Duodenal mucosa (tissue), 2 donors: Measurements from ENCODE around the gene CLTCL1.

Experiments
- H3K27ac ChIP-seq: one replicate; pipeline ENCODE4 v1.7.0; 2013; ENCODE audit warnings: low read depth, low read length
- H3K27me3 ChIP-seq, 2 donors: one replicate each; pipeline ENCODE4 v1.7.0; 2013; ENCODE audit warnings: low read length in 2 of 2, control low read depth in 1 of 2; ENCODE audit not compliant: insufficient read depth in 2 of 2, control insufficient read depth in 1 of 2
- H3K36me3 ChIP-seq, 2 donors: one replicate each; pipeline ENCODE4 v1.7.0; 2013; ENCODE audit warnings: low read length in 2 of 2, control low read depth in 1 of 2; ENCODE audit not compliant: insufficient read depth in 2 of 2, control insufficient read depth in 1 of 2
- H3K4me1 ChIP-seq, 2 donors: one replicate each; pipeline ENCODE4 v1.7.0; 2013; ENCODE audit warnings: low read length in 2 of 2, control low read depth in 1 of 2; ENCODE audit not compliant: insufficient read depth in 2 of 2, control insufficient read depth in 1 of 2
- H3K4me3 ChIP-seq, 2 donors: one replicate each; pipeline ENCODE4 v1.7.0; 2013; ENCODE audit warnings: low read length in 2 of 2, low read depth in 1 of 2
- H3K9ac ChIP-seq, 2 donors: one replicate each; pipeline ENCODE4 v1.7.0; 2013; ENCODE audit warnings: low read length in 2 of 2, low read depth in 1 of 2
- H3K9me3 ChIP-seq, 2 donors: one replicate each; pipeline ENCODE4 v1.7.0; 2013; ENCODE audit warnings: low read length in 2 of 2, control low read depth in 1 of 2; ENCODE audit not compliant: control insufficient read depth in 1 of 2

Gene CLTCL1

DNA sequence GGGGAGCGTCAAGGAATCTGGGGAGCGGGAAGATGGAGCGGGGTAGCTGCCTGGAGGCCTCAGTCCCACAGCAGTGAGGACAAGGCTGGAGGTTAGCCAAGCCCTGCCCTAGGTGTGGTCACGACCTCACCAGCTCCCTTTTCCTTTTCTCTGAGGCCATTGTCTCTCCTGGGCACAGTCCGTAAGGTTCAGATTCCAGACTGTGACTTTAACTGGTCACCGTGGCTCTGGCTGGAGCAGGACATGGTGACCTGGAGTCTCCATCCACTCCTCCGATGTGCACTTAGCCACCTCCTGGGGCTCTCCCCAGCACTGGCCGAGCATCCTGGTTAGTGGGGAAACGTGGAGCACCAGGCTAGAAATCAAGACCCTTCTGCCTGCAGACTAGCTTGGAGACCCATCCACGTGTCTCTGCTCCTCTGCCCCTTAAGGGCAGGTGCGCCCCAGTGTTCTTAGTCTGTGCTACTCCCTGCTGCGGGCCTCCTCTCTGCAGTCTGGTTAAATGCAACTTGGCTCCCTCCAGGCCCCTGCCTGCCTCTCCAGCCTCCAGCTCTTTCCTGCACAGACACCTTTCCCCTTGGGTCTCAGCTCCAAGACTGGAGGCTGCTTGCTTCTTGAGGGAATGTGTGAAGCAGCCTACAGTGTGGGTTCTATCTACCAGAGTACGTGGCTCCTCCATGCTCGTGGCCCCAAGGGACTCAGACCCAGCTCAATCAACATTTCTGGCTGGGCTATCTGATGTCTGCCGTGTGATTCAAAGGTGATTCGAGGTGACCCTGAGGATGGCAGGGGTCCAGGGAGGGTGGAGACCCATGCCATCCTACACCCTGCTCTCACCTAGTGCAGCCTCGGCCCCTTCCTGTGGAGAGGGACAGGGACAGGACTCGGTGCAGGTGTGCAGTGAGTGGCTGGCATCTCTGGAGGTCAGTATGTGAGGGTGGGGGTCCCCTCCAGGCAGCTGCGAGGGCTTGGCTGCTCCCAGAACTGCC lies 118.2 kb downstream of the CLTCL1 start:
- peaks cover 0 to 14% of the 10 kb centered on the region in 2 donors for H3K36me3 ChIP-seq
- no peak overlapping the region for H3K27ac ChIP-seq
- H3K4me3 ChIP-seq = peak overlapping the region; percentile 84 to 93
- peaks cover 48 to 76% of the 10 kb centered on the region in 2 donors for H3K4me1 ChIP-seq
- peaks cover 23 to 24% of the 10 kb centered on the region in 2 donors for H3K27me3 ChIP-seq
- H3K9ac ChIP-seq = peak overlapping the region in 1 of 2 donors; percentile 91
- no peaks in the 10 kb centered on the region for H3K9me3 ChIP-seq

DNA sequence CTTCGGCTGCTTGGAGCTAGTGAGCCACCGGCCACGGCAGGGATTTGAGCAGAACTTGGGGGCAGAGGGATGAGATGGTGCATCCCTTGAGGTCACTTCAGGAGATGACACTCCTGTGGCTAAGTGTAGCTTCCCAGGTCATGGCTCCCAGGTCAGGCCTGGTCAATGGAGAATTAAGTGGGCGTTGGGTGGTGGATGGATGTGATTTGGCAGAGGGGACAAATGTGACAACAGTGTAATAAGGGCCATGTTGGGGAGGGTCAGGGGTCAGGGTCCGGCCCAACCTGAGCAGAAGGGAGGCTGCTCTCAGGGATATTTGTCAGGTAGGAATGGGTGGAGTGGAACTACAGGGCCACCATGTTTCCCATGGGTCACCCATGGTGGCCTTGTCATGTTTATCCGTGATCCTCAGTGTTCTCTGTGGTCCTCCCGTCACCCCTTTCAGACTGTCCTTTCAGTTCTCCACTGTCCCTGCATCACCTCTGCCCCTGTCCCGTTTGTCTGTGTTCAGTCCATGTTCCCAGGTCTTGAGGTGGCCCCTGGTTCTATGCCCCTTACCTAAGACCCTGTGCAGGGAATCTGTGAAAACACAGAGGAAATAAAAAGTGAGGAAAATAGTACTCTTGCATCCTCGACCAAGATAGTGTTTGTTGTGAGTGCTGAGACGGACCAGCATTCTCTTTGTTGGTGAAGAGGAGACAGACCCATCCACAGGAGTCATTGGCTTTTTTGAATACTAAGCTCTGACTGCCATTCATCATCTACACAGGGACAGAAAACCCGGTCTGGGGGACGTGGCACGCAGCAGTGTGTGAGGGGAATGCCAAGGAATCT lies 119.1 kb downstream of the CLTCL1 start:
- Histone ChIP-seq H3K36me3 (peaks cover 0 to 14% of the 10 kb centered on the region in 2 donors), H3K27ac (no peak overlapping the region), H3K4me1 (peaks cover 48 to 73% of the 10 kb centered on the region in 2 donors), H3K4me3 (peak overlapping the region; percentile 84 to 93), H3K9ac (peak overlapping the region; percentile 83 to 91), H3K9me3 (no peaks in the 10 kb centered on the region), H3K27me3 (peaks cover 31 to 32% of the 10 kb centered on the region in 2 donors)

- no peak overlapping the region for H3K9ac ChIP-seq
These were observed 121.6 kb downstream of the CLTCL1 start for GRCh38 chr22:19169947-19170318.

GRCh38 chr22:19169002-19169946 lies 122.2 kb downstream of the CLTCL1 start:
- H3K4me3 ChIP-seq = peak overlapping the region in 1 of 2 donors; percentile 40
- H3K27me3 ChIP-seq = peaks cover 40 to 41% of the 10 kb centered on the region in 2 donors
- H3K4me1 ChIP-seq = peaks cover 39 to 49% of the 10 kb centered on the region in 2 donors
- no peaks in the 10 kb centered on the region for H3K36me3 ChIP-seq
- H3K9me3 ChIP-seq = no peaks in the 10 kb centered on the region
- no peak overlapping the region for H3K9ac ChIP-seq
- H3K27ac ChIP-seq = no peak overlapping the region

More at GRCh38 chr22:19169947-19170318, 121.6 kb downstream of the CLTCL1 start:
- Histone ChIP-seq H3K36me3 (no peaks in the 10 kb centered on the region), H3K27ac (no peak overlapping the region), H3K4me1 (peaks cover 42 to 56% of the 10 kb centered on the region in 2 donors), H3K9me3 (no peaks in the 10 kb centered on the region), H3K27me3 (peaks cover 40 to 41% of the 10 kb centered on the region in 2 donors), H3K4me3 (no peak overlapping the region)

DNA sequence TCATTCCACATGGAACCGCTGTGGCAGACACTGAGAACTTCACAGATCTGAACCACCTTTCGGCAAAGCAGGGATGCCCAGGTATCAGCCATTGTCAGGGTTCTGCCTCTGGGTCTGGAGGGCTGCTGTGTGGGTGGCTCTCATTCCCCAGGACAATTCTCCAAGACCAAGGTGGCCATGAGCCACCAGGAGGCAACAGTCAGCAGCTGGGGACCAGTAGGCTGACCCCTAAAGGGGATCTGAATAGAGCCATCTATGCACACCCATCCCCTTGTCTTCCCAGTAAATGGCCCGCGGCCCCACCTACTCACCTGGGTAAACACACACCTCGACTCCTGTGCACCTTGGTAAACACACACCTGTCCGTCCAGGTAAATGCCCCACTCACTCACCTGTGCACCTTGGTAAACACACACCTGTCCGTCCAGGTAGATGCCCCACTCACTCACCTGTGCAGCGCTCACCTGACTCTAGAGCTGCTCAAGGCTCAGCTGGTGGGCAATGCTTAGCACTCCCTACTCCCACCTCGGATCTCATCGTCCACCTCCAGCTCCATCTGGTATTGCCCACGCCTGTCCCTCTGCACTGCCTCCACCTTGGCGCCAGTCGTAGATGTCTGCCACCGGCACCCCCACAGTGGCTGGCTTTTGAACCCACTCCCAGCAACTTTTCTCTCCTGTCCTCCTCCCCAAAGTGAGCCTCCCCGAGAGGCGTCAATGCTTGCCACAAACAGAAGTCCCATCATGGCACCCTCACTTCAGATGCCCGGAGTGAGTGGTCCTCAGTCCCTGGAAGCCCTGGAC lies 123.2 kb downstream of the CLTCL1 start:
- H3K27ac ChIP-seq = no peak overlapping the region
- H3K27me3 ChIP-seq = peaks cover 40 to 41% of the 10 kb centered on the region in 2 donors
- H3K36me3 ChIP-seq = no peaks in the 10 kb centered on the region
- H3K9ac ChIP-seq = no peak overlapping the region
- H3K4me3 ChIP-seq = no peak overlapping the region
- no peaks in the 10 kb centered on the region for H3K9me3 ChIP-seq
- peaks cover 29 to 39% of the 10 kb centered on the region in 2 donors for H3K4me1 ChIP-seq

GRCh38 chr22:19167106-19167869 lies 124.2 kb downstream of the CLTCL1 start:
- Histone ChIP-seq H3K4me3 (no peak overlapping the region), H3K36me3 (no peaks in the 10 kb centered on the region), H3K4me1 (peaks cover 19 to 29% of the 10 kb centered on the region in 2 donors), H3K9me3 (no peaks in the 10 kb centered on the region), H3K27ac (no peak overlapping the region), H3K27me3 (peaks cover 40 to 41% of the 10 kb centered on the region in 2 donors), H3K9ac (no peak overlapping the region)

- peaks cover 40 to 41% of the 10 kb centered on the region in 2 donors for H3K27me3 ChIP-seq
These were observed 125.1 kb downstream of the CLTCL1 start for GRCh38 chr22:19166421-19166820.

GRCh38 chr22:19164425-19164824 lies 127.1 kb downstream of the CLTCL1 start:
- H3K27ac ChIP-seq = no peak overlapping the region
- peaks cover 27 to 29% of the 10 kb centered on the region in 2 donors for H3K27me3 ChIP-seq
- no peaks in the 10 kb centered on the region for H3K9me3 ChIP-seq
- no peak overlapping the region for H3K9ac ChIP-seq
- no peak overlapping the region for H3K4me3 ChIP-seq
- H3K36me3 ChIP-seq = no peaks in the 10 kb centered on the region
- H3K4me1 ChIP-seq = peaks cover under 1 to 4% of the 10 kb centered on the region in 2 donors

More at GRCh38 chr22:19166421-19166820, 125.1 kb downstream of the CLTCL1 start:
- H3K9ac ChIP-seq = no peak overlapping the region
- peaks cover 16 to 24% of the 10 kb centered on the region in 2 donors for H3K4me1 ChIP-seq
- no peak overlapping the region for H3K4me3 ChIP-seq
- H3K27ac ChIP-seq = no peak overlapping the region
- no peaks in the 10 kb centered on the region for H3K36me3 ChIP-seq
- H3K9me3 ChIP-seq = no peaks in the 10 kb centered on the region
